ENCODE measurements around the gene KIF1A.

GRCh38 chr2:240864475-240864874 lies 44.5 kb upstream of the KIF1A start:
- no peak for TF ChIP-seq CTCF (IDR thresholded peaks at IDR 0.05)
- no peak for TF ChIP-seq CREM (CRISPR knock-in tag; IDR thresholded peaks at IDR 0.05)
- TF ChIP-seq KAT7 (CRISPR knock-in tag; IDR thresholded peaks at IDR 0.05; ENCODE audit: borderline replicate concordance) = no peak
- no peak for TF ChIP-seq JUN (CRISPR knock-in tag; IDR thresholded peaks at IDR 0.05)
- no peak for TF ChIP-seq MXD4 (CRISPR knock-in tag; IDR thresholded peaks at IDR 0.05; ENCODE audit: borderline replicate concordance)
- no peak for TF ChIP-seq MAX (CRISPR knock-in tag; IDR thresholded peaks at IDR 0.05)
- TF ChIP-seq FOXP4 (CRISPR knock-in tag; IDR thresholded peaks at IDR 0.05) = no peak
- TF ChIP-seq PRDM15 (CRISPR knock-in tag; IDR thresholded peaks at IDR 0.05) = no peak
- TF ChIP-seq SMAD3 (CRISPR knock-in tag; IDR thresholded peaks at IDR 0.05; ENCODE audit: borderline replicate concordance) = no peak
- TF ChIP-seq NR1H2 (CRISPR knock-in tag; IDR thresholded peaks at IDR 0.05) = no peak
- TF ChIP-seq, protein P1, sequence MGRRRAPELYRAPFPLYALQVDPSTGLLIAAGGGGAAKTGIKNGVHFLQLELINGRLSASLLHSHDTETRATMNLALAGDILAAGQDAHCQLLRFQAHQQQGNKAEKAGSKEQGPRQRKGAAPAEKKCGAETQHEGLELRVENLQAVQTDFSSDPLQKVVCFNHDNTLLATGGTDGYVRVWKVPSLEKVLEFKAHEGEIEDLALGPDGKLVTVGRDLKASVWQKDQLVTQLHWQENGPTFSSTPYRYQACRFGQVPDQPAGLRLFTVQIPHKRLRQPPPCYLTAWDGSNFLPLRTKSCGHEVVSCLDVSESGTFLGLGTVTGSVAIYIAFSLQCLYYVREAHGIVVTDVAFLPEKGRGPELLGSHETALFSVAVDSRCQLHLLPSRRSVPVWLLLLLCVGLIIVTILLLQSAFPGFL (CRISPR knock-in tag; IDR thresholded peaks at IDR 0.05; ENCODE audit: borderline replicate concordance) = no peak
- TF ChIP-seq GABPB1 (CRISPR knock-in tag; IDR thresholded peaks at IDR 0.05) = no peak
- no peak for TF ChIP-seq ZNF281 (CRISPR knock-in tag; IDR thresholded peaks at IDR 0.05)
